GM18511 (cell line): ENCODE measurements around the gene MAP3K10.
"Not testable (repeated sequence)": the region's sequence is repeated elsewhere in the genome, so short reads cannot be mapped to it uniquely, and the experiment has no call there.

ENCODE experiments used
- ATAC-seq: cut with Tn5 transposase; IDR thresholded peaks from one replicate; pipeline ENCODE4 v1.9.1; 2021; ENCODE audit warnings: mild to moderate bottlenecking, moderate library complexity; ENCODE audit not compliant: unreplicated experiment

Gene MAP3K10

GRCh38 chr19:40190891-40191835 is at the start of gene MAP3K10:
MAP3K10 (plus strand) TSS chr19:40191426; CDS start chr19:40192032, 606 bp downstream.
- peak; percentile 80 for ATAC-seq

- ATAC-seq, result no peak
Measured at GRCh38 chr19:40141551-40141950, 49.7 kb upstream of the MAP3K10 start.

GRCh38 chr19:40143612-40144011 is 47.6 kb upstream of the MAP3K10 start:
- no peak for ATAC-seq

- ATAC-seq, result no peak
Measured at GRCh38 chr19:40144151-40144550, 47.1 kb upstream of the MAP3K10 start.

- no peak for ATAC-seq
Measured at GRCh38 chr19:40144947-40145748, 46.1 kb upstream of the MAP3K10 start.

- ATAC-seq, result not testable (repeated sequence)
Measured at GRCh38 chr19:40145749-40146029, 45.5 kb upstream of the MAP3K10 start.

- no peak for ATAC-seq
Measured at GRCh38 chr19:40147338-40147692, 43.9 kb upstream of the MAP3K10 start.

GRCh38 chr19:40147693-40148347 is 43.4 kb upstream of the MAP3K10 start:
- no peak for ATAC-seq

GRCh38 chr19:40149501-40149900 is 41.7 kb upstream of the MAP3K10 start:
- ATAC-seq, result no peak

- ATAC-seq, result no peak
Measured at GRCh38 chr19:40150170-40150569, 41.1 kb upstream of the MAP3K10 start.

GRCh38 chr19:40154121-40154680 is 37.0 kb upstream of the MAP3K10 start:
- no peak for ATAC-seq

GRCh38 chr19:40155749-40156265 is 35.4 kb upstream of the MAP3K10 start:
- ATAC-seq, result no peak

GRCh38 chr19:40157059-40157458 is 34.2 kb upstream of the MAP3K10 start:
- ATAC-seq, result no peak

GRCh38 chr19:40159744-40160143 is 31.5 kb upstream of the MAP3K10 start:
- ATAC-seq, result no peak

GRCh38 chr19:40162104-40162503 is 29.1 kb upstream of the MAP3K10 start:
- no peak for ATAC-seq

- ATAC-seq, result no peak
Measured at GRCh38 chr19:40163541-40164129, 27.6 kb upstream of the MAP3K10 start.

GRCh38 chr19:40165362-40165937 is 25.8 kb upstream of the MAP3K10 start:
- no peak for ATAC-seq

GRCh38 chr19:40169482-40170302 is 21.5 kb upstream of the MAP3K10 start:
- not testable (repeated sequence) for ATAC-seq

GRCh38 chr19:40170303-40170989 is 20.8 kb upstream of the MAP3K10 start:
- not testable (repeated sequence) for ATAC-seq
